ENCODE results near the gene GDF7.

GRCh38 chr2:20693317-20693716 is 26.4 kb downstream of the GDF7 start:
- no peak for TF ChIP-seq EZH2 (IDR thresholded peaks at IDR 0.05; ENCODE audit: borderline replicate concordance, low read depth, low read length, severe bottlenecking)
- TF ChIP-seq, protein P1, sequence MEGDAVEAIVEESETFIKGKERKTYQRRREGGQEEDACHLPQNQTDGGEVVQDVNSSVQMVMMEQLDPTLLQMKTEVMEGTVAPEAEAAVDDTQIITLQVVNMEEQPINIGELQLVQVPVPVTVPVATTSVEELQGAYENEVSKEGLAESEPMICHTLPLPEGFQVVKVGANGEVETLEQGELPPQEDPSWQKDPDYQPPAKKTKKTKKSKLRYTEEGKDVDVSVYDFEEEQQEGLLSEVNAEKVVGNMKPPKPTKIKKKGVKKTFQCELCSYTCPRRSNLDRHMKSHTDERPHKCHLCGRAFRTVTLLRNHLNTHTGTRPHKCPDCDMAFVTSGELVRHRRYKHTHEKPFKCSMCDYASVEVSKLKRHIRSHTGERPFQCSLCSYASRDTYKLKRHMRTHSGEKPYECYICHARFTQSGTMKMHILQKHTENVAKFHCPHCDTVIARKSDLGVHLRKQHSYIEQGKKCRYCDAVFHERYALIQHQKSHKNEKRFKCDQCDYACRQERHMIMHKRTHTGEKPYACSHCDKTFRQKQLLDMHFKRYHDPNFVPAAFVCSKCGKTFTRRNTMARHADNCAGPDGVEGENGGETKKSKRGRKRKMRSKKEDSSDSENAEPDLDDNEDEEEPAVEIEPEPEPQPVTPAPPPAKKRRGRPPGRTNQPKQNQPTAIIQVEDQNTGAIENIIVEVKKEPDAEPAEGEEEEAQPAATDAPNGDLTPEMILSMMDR (IDR thresholded peaks at IDR 0.05; ENCODE audit: borderline replicate concordance, extremely low read depth, low read length, poor library complexity, severe bottlenecking): no peak
